Stimulated activated CD8-positive, alpha-beta memory T cell treated with anti-CD3 and anti-CD28 coated beads, Interleukin-7, amount 100 ng/mL, for 1 hour (primary cell): ENCODE results near the gene HS6ST1.
"Not testable (repeated sequence)": the region's sequence is repeated elsewhere in the genome, so short reads cannot be mapped to it uniquely, and the experiment has no call there.

ENCODE experiments used
- DNase-seq, 2 donors: peaks; one replicate each; pipeline ENCODE4 v3.0.0-alpha.2; 2020; ENCODE audit warnings: low read depth in 2 of 2

Gene HS6ST1

GRCh38 chr2:128268611-128269010 lies 50.1 kb downstream of the HS6ST1 start:
- not testable (repeated sequence) for DNase-seq

GRCh38 chr2:128268145-128268544 lies 50.5 kb downstream of the HS6ST1 start:
- DNase-seq: not testable (repeated sequence)

GRCh38 chr2:128267649-128268048 lies 51.0 kb downstream of the HS6ST1 start:
- DNase-seq: not testable (repeated sequence)

- DNase-seq: not testable (repeated sequence)
Observed at GRCh38 chr2:128267197-128267596, 51.5 kb downstream of the HS6ST1 start.

GRCh38 chr2:128266463-128266862 lies 52.2 kb downstream of the HS6ST1 start:
- DNase-seq: not testable (repeated sequence)

GRCh38 chr2:128265608-128265993 lies 53.1 kb downstream of the HS6ST1 start:
- DNase-seq: not testable (repeated sequence)

- no peak for DNase-seq
Observed at GRCh38 chr2:128264881-128265607, 53.6 kb downstream of the HS6ST1 start.

GRCh38 chr2:128263902-128264331 lies 54.8 kb downstream of the HS6ST1 start:
- no peak for DNase-seq

GRCh38 chr2:128262315-128263253 lies 56.1 kb downstream of the HS6ST1 start:
- no peak for DNase-seq

- DNase-seq: no peak
Observed at GRCh38 chr2:128261245-128262128, 57.2 kb downstream of the HS6ST1 start.

GRCh38 chr2:128260239-128261138 lies 58.2 kb downstream of the HS6ST1 start:
- DNase-seq: no peak

- no peak for DNase-seq
Observed at GRCh38 chr2:128259585-128259984, 59.1 kb downstream of the HS6ST1 start.

GRCh38 chr2:128258218-128258617 lies 60.5 kb downstream of the HS6ST1 start:
- no peak for DNase-seq

- no peak for DNase-seq
Observed at GRCh38 chr2:128252501-128252900, 66.2 kb downstream of the HS6ST1 start.

GRCh38 chr2:128252086-128252485 lies 66.6 kb downstream of the HS6ST1 start:
- not testable (repeated sequence) for DNase-seq

- no peak for DNase-seq
Observed at GRCh38 chr2:128250229-128251025, 68.2 kb downstream of the HS6ST1 start.

- no peak for DNase-seq
Observed at GRCh38 chr2:128249555-128249954, 69.1 kb downstream of the HS6ST1 start.

- DNase-seq: no peak
Observed at GRCh38 chr2:128245813-128246212, 72.9 kb downstream of the HS6ST1 start.

- DNase-seq: no peak
Observed at GRCh38 chr2:128241896-128242295, 76.8 kb downstream of the HS6ST1 start.
